Lower leg skin (tissue), 4 donors: ENCODE data around the gene DLX3. TPM values are rescaled to one million over a fixed set of nuclear protein-coding genes. Genes with fewer than 3 reads are reported as not detected.

Experiments
- DNase-seq, 2 donors: peaks; one replicate each; pipeline ENCODE4 v3.0.0-alpha.2; 2019; ENCODE audit warnings: low spot score in 2 of 2
- H3K4me3 ChIP-seq: fragments of 200-600 bp; sonication (generic); 2 replicates; pipeline ENCODE4 v1.5.1; 2017; ENCODE audit warnings: mild to moderate bottlenecking, low read depth; ENCODE audit not compliant: poor library complexity, severe bottlenecking
- POLR2A ChIP-seq, 2 donors: fragments of 450-650 bp; IDR thresholded peaks; one replicate each; pipeline ENCODE4 v1.6.1; 2016 to 2017; ENCODE audit warnings: antibody characterized with exemption in 2 of 2, mild to moderate bottlenecking in 1 of 2, moderate library complexity in 1 of 2
- WGBS, 2 donors: methylation state at CpG; one replicate each; pipeline ENCODE4 v1.1.5; 2018; 5-methylcytosine and 5-hydroxymethylcytosine counted together
- intact Hi-C: fragments of 100-400 bp; cut with DNase I; formaldehyde crosslinking; loops from one replicate; pipeline ENCODE4 v1.15.0; 2023; ENCODE audit warnings: low total_unique reads
- total RNA-seq, 4 donors: library from RNA; depleted of rRNA; stranded (reverse); fragments of >200 nt; gene quantifications; one replicate each; pipeline ENCODE4 v1.1.0, GENCODE V29; 2016
- TF ChIP-seq, protein P1 (sequence below), 3 donors: fragments of 450-650 bp; IDR thresholded peaks; one replicate each; pipeline ENCODE4 v1.5.1; 2016; ENCODE audit warnings: antibody characterized with exemption in 3 of 3, mild to moderate bottlenecking in 3 of 3, moderate library complexity in 2 of 3

DLX3 gene
- total RNA-seq, 4 donors from 2014 or later: 28.8 to 36.5 (median 29.9) TPM

GRCh38 chr17:49946964-49947584 lies 48.0 kb downstream of the DLX3 start:
- intact Hi-C loops: no loop called here
- 84 to 94% methylated on average over 6 to 8 of the region's 11 CpGs for WGBS, 2 donors
- no peak for DNase-seq
- TF ChIP-seq POLR2A (IDR thresholded peaks at IDR 0.05): no peak
- TF ChIP-seq, protein P1, sequence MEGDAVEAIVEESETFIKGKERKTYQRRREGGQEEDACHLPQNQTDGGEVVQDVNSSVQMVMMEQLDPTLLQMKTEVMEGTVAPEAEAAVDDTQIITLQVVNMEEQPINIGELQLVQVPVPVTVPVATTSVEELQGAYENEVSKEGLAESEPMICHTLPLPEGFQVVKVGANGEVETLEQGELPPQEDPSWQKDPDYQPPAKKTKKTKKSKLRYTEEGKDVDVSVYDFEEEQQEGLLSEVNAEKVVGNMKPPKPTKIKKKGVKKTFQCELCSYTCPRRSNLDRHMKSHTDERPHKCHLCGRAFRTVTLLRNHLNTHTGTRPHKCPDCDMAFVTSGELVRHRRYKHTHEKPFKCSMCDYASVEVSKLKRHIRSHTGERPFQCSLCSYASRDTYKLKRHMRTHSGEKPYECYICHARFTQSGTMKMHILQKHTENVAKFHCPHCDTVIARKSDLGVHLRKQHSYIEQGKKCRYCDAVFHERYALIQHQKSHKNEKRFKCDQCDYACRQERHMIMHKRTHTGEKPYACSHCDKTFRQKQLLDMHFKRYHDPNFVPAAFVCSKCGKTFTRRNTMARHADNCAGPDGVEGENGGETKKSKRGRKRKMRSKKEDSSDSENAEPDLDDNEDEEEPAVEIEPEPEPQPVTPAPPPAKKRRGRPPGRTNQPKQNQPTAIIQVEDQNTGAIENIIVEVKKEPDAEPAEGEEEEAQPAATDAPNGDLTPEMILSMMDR (IDR thresholded peaks at IDR 0.05): no peak
- H3K4me3 ChIP-seq: no peak overlapping the region

- DNase-seq: no peak
- intact Hi-C loops: no loop called here
- no peak for TF ChIP-seq POLR2A (IDR thresholded peaks at IDR 0.05)
- TF ChIP-seq, protein P1 (IDR thresholded peaks at IDR 0.05): no peak
- 81% methylated on average over 3 to 6 of the region's 8 CpGs for WGBS, 2 donors
- H3K4me3 ChIP-seq: no peak overlapping the region
These were observed 48.8 kb downstream of the DLX3 start for GRCh38 chr17:49946208-49946607.

GRCh38 chr17:49944273-49944870 lies 50.7 kb downstream of the DLX3 start:
- TF ChIP-seq, protein P1 (IDR thresholded peaks at IDR 0.05): no peak
- TF ChIP-seq POLR2A (IDR thresholded peaks at IDR 0.05): no peak
- WGBS, 2 donors: 50 to 60% methylated on average over 26 of the region's 26 CpGs
- intact Hi-C loops: no loop called here
- no peak overlapping the region for H3K4me3 ChIP-seq
- DNase-seq: no peak

DNA sequence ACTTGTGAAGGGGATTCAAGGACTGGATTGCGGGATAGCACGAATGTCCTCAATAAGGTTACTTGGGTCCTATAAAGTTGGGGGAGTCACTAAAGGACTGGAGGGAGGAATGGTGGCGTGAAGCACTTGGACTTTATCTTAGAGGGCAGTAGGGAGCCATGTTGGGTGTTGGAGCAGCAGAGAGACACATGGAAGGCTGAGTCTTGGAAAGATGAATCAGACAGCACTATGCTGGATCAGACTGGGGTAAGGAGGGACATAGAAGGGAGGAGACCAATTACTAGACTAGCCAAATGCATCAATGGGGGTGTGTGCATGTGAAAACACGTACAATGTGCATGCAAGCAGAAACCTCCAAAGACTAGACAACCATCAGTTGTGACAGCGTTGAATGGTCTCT lies 52.1 kb downstream of the DLX3 start:
- DNase-seq: no peak
- intact Hi-C loops: no loop called here
- no peak overlapping the region for H3K4me3 ChIP-seq
- TF ChIP-seq, protein P1 (IDR thresholded peaks at IDR 0.05): no peak
- no peak for TF ChIP-seq POLR2A (IDR thresholded peaks at IDR 0.05)
- WGBS, 2 donors: 76 to 82% methylated on average over 5 of the region's 5 CpGs

- TF ChIP-seq, protein P1 (IDR thresholded peaks at IDR 0.05): no peak
- no peak for TF ChIP-seq POLR2A (IDR thresholded peaks at IDR 0.05)
- intact Hi-C loops: no loop called here
- DNase-seq: no peak
- H3K4me3 ChIP-seq: no peak overlapping the region
- 60 to 67% methylated on average over 10 of the region's 10 CpGs for WGBS, 2 donors
These were observed 53.6 kb downstream of the DLX3 start for GRCh38 chr17:49941427-49941826.

Other genes with a start within 250 kb of the DLX3 start
- 10 to 100 TPM; 21.8 to 39.7 (median 26.4) TPM for gene FAM117A, start 231.1 kb downstream of the DLX3 start, total RNA-seq
- 10 to 100 TPM; 39.3 to 71.0 (median 51.7) TPM for gene KAT7, start 206.5 kb downstream of the DLX3 start, total RNA-seq
- not detected for gene TAC4, start 147.2 kb downstream of the DLX3 start, total RNA-seq
- 1 to 10 TPM; 1.9 to 3.3 (median 2.5) TPM for gene DLX4, start 26.0 kb downstream of the DLX3 start, total RNA-seq
- 100 to 1,000 TPM in 3 of 4 donors, 10 to 100 TPM in 1; 99.7 to 148 (median 121) TPM for gene ITGA3, start 60.9 kb upstream of the DLX3 start, total RNA-seq
- 10 to 100 TPM; 35.6 to 86.6 (median 57.0) TPM for gene PDK2, start 100.1 kb upstream of the DLX3 start, total RNA-seq
- gene SAMD14, start 134.9 kb upstream of the DLX3 start, total RNA-seq: under 1 TPM in 1 of 4 donors, not detected in 3; 0.39 TPM
- 10 to 100 TPM; 20.7 to 31.9 (median 29.5) TPM for gene PPP1R9B, start 155.5 kb upstream of the DLX3 start, total RNA-seq
- gene SGCA, start 170.8 kb upstream of the DLX3 start, total RNA-seq: 1 to 10 TPM; 1.0 to 9.9 (median 5.6) TPM
- gene COL1A1, start 206.4 kb upstream of the DLX3 start, total RNA-seq: 10 to 100 TPM; 15.0 to 90.5 (median 25.8) TPM